Stimulated activated CD4-positive, alpha-beta T cell treated with anti-CD3 and anti-CD28 coated beads, Interleukin-4, amount 100 ng/mL, for 4 hours (primary cell): ENCODE data around the gene PLPPR3.
A peak's percentile ranks its signal among the peaks of the same experiment; 100 is the strongest.

Experiments used
- DNase-seq, 2 experiments: peaks; one replicate each; pipeline ENCODE4 v3.0.0-alpha.2; 2020

Gene PLPPR3, protein sequence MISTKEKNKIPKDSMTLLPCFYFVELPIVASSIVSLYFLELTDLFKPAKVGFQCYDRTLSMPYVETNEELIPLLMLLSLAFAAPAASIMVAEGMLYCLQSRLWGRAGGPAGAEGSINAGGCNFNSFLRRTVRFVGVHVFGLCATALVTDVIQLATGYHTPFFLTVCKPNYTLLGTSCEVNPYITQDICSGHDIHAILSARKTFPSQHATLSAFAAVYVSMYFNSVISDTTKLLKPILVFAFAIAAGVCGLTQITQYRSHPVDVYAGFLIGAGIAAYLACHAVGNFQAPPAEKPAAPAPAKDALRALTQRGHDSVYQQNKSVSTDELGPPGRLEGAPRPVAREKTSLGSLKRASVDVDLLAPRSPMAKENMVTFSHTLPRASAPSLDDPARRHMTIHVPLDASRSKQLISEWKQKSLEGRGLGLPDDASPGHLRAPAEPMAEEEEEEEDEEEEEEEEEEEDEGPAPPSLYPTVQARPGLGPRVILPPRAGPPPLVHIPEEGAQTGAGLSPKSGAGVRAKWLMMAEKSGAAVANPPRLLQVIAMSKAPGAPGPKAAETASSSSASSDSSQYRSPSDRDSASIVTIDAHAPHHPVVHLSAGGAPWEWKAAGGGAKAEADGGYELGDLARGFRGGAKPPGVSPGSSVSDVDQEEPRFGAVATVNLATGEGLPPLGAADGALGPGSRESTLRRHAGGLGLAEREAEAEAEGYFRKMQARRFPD

DNA sequence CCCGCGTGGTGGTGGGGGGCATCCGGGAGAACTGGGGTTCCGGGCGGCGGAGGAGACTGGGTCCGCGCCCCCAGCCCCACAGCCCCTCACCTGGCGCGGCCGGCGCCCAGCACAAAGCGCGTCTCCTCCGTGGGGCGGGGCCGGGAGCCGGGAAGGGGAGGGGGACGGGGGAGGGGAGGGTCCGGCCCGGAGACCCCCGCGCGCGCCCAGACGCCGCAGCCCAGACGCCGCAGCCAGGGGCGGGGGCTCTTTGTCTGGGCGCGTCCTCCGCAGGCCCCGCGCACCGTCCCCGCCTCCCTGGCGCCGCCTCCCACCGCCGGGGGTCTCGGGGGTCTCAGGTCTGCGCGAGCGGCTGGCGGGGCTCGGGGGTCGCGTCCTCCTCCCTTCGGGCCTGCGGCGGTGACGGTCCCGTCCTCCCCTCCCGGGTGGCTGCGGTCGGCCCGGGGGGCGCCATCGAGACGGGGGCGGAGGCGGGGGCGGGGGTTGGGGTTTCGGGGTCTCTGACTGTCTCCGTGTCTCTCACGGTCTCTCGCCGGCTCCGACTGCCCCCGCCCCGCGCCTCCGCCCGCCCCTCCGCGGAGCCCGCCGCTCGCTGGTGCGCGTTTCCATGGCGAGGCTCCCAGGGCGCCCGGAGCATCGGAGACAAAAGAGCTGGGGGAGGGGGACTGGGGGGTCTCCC is at the start of gene PLPPR3:
Gene PLPPR3, minus strand, starts transcription at position 131 of the 679 bp plus-strand sequence. CDS start 396 bp downstream, outside the sequence.
- no peak for DNase-seq

DNA sequence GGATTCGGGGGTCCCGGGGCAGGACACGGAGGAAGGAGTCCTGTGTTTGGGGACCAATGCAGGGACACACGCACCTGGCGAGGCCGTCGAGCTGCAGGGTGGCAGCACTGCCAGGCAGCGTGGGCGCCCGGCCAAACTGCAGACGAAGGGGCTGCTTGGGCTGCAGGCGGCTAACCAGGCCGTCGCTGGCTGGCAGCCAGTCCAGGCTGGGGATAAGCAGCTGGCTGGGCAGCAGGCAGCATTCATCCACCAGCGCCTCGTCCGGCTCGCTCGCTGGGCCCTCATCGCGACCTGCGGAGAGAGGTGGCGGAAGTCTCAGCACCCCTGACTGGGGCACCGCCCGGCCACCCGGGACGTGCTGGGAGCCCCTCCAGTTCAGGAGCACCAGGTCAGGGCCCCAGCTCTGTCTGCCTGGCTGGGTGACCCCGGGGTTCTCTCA is 49.2 kb upstream of the PLPPR3 start:
- no peak for DNase-seq

DNA sequence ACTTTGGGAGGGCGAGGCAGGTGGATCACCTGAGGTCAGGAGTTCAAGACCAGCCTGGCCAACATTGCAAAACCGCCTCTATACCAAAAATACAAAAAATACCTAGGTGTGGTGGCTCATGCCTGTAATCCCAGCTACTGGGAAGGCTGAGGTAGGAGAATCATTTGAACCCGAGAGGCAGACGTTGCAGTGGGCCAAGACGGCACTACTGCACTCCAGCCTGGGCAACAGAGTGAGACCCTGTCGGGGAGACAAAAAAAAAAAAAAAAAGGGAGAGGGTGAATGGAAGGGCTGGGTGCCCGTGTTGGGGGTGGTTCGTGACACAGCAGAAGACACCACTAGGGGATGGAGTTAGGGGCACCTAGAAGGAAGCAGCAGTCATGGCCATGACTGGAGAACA is 48.6 kb upstream of the PLPPR3 start:
- no peak for DNase-seq

DNA sequence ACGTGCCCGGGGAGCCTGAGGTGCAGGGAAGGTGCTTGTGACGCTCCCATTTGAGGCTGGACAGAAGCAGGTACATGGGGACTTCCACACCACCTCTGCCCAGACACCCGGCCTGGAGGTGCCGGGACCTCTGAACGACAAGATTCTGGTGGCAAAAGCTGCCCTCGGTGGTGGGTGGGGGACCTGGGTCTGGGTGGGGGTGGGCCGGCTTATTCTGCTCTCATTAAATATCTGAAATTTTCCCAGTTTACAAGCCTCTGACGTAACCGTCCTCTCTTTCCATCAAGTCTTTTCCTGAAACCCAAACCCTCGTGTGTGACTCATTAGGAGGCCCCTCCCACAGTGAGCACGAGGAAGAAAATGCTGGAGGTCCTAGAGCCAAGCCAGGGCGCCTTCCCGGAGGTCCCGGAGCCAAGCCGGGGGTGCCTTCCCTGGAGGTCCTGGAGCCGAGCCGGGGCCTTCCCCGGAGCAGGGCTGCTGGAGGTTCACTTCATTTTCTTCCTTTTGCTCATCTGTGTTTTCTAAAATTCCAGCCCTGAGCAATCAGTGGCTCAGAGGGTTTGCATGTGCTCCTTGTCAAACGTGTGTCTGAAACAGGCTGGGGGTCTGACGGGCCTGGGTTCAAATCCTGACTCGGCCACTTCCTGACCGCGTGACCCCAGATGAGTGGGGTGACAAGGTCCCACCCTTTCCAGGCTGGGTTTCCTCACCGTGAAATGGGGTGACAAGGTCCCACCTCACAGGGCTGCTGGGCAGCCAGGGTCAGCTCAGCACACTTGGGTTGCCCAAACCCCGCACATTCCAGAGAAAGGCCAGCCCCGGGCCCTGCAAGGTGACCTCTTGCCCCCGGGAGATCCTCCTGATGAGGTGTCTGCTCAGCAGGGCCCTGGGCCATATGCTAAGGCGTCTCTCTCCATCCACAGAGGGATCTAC is 47.8 kb upstream of the PLPPR3 start:
- DNase-seq: no peak

DNA sequence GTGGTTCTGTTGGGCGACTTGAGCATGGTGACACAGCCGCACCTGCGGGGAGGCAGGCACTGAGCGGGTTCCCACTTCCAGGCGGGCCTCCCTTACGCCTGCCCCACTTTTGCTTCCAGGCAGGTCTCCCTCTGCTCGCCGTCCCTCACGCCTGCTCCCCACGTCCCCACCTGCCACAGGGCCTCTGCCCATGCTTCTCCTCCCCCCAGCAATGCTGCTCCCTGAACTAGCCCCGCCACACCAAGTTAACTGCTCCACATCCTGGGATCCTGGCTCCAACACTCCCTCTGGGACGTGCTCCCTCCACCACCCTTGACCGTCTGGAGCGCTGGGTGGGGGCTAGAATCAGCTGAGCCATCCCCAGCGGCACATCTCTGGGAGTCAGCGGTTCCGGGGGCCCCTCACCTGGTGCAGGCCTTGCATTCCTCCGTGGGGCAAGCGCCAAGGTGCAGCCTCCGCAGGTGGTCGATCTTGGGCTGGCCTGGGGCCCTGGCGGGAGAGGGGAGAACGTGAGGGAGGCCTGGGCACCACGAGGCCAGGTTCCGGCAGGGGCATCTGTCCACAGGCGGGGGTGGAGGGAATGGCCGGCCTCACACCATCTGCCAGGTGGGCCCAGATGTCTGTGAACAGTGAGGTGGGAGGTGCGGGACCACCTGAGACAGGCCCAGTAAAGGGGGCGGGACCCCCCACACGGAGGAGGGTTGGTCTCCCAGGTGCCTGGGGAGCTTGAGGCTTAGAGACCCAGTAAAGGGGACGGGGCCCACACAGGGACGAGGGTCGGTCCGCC is 46.9 kb upstream of the PLPPR3 start:
- DNase-seq: no peak

DNA sequence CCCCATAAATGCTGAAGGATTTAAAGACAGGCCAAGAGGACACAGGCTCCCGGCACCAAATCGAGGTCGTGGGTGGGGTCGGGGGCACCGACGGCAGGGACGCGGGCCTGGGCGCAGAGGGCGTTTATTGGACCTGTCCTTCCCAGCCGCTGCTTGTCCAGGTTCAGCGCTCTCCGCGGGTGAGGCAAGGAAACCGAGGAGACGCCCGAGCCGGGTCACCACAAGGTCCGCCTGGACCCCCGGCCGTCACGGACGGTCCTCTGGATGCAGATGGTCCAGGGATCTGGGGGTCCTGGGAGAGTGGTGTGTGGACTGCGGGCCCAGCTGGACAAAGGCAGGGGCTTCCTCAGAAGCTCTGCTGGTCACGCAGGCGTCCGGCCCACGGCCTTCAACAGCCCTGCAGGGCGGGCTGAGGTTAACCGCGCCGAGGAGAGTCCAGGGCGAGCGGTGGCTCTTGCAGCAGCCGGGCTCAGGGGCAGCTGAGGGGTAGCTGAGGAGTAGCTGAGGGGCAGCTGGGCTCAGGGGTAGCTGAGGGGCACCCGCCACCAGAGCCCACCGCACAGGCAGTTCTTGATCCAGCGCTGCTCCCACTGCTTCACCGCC is 46.2 kb upstream of the PLPPR3 start:
- no peak for DNase-seq

DNA sequence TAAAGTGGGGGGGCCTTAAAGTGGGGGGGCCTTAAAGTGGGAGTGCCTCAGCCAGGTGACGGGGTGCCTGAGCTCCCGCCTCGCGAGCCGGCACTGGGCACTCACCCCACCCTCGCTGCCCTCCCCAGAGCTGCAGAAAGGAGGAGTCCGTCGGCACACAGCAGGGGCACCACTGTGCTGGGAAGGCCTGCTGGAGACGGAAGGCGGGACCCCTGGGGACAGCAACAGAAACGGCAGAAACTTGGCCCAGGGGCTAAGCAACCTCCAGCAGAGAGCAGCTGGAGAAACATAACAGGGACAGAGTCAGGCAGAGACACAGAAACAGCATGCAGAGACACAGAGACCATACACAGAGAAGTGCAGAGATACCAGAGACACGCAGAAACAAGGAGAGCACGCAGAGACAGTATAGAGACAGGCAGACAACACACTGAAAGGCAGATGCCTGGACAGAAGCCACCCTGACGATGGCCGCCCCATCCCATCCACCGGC is 45.6 kb upstream of the PLPPR3 start:
- no peak for DNase-seq

DNA sequence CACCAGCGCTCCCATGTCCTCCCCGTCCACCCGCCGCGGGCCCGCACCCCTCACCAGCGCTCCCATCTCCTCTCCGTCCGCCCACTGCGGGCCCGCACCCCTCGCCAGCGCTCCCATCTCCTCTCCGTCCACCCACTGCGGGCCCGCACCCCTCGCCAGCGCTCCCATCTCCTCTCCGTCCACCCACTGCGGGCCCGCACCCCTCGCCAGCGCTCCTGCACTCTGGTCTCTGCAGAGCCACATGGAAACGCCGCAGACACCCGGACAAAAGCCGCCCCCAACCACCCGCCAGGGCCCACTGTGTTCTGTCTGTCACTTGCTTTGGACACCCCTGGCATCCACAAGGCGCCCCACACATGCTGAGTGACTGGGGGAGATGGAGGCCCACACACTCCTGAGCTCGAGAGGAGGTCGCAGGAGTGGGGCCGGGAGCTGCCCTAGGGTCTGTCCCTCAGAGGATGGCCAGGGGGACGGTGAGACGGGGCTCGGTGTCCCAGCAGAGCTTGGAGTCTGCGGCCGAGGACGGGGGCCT is 45.1 kb upstream of the PLPPR3 start:
- no peak for DNase-seq

DNA sequence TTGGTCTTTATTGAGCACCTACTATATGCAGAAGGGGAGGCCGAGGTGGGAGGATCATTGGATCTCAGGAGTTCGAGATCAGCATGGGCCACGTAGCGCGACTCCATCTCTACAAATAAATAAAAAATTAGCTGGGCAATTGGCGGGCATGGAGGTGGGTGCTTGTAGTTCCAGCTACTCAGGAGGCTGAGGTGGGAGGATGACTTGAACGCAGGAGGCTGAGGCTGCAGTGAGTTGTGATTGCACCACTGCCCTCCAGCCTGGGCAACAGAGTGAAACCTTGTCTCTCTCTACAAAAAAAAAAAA is 41.5 kb upstream of the PLPPR3 start:
- no peak for DNase-seq

DNA sequence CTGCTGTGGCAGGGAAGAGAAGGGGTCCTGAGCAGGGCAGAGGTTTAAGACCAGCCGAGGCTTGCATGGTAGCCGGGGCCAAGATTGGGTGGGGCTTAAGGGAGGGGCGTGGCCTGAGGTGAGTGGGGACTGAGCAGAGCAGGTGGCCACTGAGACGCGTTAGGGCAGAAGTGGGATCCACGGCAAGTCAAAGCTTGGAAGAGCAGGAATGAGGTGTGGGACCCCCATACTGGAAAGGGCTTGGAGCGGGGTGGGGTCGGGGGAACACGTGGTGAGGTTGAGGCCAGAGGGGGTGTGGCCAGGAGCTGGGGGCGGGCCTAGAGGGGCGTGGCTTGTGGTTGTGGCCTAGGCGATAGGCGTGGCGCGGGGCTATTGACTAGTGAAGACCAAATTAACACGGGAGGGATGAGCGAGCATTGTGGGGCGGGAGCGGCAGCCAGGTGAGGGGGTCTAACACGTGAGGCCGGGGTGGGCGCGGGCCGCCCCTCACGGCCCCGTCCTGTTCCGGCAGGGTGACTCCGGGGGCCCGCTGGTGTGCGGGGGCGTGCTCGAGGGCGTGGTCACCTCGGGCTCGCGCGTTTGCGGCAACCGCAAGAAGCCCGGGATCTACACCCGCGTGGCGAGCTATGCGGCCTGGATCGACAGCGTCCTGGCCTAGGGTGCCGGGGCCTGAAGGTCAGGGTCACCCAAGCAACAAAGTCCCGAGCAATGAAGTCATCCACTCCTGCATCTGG is 41.0 kb upstream of the PLPPR3 start:
- DNase-seq: peak; percentile 69 to 71

DNA sequence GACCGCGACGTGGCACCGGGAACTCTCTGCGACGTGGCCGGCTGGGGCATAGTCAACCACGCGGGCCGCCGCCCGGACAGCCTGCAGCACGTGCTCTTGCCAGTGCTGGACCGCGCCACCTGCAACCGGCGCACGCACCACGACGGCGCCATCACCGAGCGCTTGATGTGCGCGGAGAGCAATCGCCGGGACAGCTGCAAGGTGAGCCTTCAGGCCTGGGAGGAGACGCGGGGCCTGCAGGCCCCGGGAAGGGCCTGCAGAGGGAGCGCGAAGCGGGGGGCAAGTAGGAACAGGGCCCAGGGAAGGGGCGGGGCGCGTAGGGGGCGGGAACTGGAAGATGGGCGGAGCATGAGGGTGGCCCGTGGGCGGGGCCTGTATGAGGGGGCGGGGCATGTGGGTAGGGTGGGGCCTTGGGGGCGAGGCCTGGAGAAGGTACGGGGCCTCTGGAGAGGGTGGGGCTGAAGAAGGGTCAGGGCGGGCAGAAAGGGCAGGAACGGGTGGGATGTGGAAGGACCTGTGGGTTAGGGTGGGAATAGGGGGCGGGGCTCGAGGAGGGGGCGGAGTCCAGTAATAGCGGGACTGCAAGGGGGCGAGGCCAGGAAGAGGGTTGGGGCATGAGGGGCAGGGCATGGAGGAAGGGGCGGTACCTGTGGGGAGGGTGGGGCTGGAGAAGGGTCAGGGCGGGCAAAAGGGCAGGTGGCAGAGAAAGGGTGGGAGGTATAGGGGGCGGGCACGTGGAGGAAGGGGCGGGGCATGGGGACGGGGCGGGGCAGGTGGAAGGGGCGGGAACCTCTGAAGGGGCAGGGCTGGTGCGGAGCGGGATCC is 40.2 kb upstream of the PLPPR3 start:
- peak; percentile 46 to 61 for DNase-seq

DNA sequence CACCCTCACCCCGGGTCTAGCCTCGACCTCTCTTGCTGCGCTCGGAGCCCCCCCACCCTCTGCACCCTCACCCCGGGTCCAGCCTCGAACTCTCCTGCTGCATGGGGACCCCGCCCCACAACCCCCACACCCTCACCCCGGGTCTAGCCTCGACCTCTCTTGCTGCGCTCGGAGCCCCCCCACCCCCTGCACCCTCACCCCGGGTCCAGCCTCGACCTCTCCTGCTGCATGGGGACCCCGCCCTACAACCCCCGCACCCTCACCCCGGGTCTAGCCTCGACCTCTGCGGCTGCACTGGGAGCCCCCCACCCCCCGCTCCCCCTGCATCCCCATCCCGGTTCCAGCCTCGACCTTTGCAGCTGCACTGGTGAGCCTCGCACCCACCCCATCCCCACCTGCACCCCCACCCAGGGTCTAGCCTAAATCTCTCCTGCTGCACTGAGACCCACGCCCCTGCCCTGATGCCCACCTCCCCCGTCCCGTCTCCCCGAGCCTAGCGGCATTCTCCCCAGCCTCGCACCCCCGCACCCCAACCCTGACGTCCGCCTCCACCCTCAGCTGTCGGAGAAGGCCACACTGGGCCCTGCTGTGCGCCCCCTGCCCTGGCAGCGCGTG is 39.5 kb upstream of the PLPPR3 start:
- no peak for DNase-seq

DNA sequence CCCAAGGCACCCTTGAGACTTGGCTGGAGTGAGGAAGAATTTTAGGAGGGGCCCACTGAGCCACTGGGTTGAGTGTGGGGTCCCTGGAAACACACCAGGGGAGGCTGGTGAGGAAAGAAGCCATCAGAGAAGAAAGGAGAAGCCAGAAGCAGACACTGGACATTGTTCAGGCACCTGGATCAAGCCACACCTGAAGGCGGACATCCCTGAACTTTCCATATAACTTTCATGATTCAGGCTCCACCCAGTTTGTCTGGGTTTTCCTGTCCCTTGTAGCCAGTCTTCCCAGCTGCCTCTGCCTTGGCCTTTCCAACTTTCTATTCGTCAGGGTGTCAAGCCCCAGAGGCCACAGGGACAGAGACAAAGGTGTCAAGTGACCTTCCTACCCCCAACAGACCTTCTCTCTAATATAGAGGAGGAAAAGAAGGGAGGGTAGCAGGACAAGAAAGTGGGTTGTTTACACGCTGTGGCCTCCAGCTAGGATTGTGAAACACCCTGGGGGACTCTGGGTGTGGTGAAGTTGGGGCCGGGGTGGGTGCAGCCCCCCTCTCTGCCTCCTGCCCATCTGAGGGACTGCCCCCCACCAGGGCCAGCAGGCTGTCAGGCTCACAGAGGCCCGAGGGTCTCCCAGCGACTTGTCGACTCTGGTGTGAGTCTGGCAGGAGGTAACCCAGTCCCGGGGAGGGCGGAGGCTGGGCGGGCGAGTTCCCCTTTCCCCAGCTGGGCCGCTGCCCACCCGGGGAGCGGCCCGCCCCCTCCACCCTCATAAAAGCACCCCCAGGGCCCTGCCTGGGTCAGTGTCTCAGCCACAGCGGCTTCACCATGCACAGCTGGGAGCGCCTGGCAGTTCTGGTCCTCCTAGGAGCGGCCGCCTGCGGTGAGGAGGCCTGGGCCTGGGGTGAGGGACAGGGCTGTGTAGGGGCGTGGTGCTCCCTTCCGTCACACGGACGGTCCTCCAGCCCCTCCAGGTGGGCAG is 37.4 kb upstream of the PLPPR3 start, which contains the start of gene CFD:
Gene CFD, plus strand, starts transcription at position 797 of the 976 bp plus-strand sequence. Its CDS starts 26 bp downstream, at position 823.
- DNase-seq: no peak

DNA sequence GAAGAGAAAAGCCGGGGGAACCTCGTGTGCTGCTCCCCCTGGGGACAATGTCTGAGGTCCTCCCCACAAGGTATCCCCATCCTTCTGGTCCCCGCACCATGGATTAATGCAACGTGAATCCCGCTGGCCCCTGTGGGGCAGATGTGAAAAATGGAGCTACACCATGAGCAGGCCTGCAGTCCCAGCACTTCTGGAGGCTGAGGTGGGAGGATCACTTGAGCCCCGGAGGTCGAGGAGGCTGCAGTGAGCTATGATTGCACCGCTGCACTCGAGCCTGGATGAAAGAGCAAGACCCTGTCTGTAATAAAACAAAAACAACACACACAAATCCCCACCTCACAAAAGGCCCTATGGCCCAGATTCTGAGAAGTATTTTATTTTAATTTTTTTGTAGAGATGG is 36.5 kb upstream of the PLPPR3 start:
- DNase-seq: no peak

DNA sequence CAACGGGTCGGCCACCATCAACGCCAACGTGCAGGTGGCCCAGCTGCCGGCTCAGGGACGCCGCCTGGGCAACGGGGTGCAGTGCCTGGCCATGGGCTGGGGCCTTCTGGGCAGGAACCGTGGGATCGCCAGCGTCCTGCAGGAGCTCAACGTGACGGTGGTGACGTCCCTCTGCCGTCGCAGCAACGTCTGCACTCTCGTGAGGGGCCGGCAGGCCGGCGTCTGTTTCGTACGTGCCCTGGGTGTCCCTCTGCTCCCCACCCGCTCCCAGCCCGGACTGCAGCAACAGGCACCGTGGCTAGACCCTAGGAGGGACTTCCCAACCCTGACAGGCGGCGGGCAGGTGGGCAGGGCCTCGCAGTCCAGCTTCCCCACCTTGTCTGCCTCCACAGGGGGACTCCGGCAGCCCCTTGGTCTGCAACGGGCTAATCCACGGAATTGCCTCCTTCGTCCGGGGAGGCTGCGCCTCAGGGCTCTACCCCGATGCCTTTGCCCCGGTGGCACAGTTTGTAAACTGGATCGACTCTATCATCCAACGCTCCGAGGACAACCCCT is 33.9 kb upstream of the PLPPR3 start:
- no peak for DNase-seq

DNA sequence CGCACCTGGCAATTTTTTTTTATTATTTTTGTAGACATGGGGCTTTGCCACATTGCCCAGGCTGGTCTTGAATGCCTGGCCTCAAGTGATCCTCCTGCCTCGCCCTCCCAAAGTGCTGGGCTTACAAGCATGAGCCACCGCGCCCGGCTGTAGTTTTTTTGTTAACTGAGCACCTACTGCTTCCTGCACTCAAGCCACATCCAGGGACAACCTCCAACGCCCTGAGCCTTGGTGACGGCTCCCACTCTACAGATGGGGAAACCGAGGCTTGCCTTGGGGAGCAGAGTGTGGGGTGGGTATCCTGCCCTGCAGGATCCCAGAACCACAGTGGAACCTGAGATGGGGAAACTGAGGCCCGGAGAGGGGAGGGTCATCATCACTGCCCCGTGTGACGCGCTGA is 33.4 kb upstream of the PLPPR3 start:
- DNase-seq: no peak

DNA sequence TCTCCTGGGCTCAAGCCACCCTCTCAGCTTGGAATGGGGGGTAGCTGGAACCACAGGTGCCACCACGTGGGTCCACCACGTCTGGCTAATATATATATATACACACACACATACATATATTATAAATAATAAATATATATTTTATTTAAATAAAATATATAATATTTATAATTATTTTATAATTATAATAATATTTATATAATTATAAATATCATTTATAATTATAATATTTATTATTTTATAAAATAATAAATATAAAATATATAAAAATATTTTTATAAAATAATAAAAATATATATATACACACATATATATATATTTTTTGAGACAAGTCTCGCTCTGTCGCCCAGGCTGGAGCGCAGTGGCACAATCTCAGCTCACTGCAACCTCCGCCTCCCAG is 32.8 kb upstream of the PLPPR3 start:
- DNase-seq: no peak
